Liver (tissue), 9 donors: ENCODE results near the gene PDXDC1. TPM values are rescaled to one million over a fixed set of nuclear protein-coding genes. Genes with fewer than 3 reads are reported as not detected.
A peak's percentile ranks its signal among the peaks of the same experiment; 100 is the strongest.
"Not testable (repeated sequence)": the region's sequence is repeated elsewhere in the genome, so short reads cannot be mapped to it uniquely, and the experiment has no call there.

Source experiments
- DNase-seq: peaks from one replicate; pipeline ENCODE4 v3.0.0-alpha.2; 2017; ENCODE audit warnings: low spot score
- H3K27ac ChIP-seq, 2 donors: one replicate each; pipeline ENCODE4 v1.7.0; 2013; ENCODE audit warnings: inconsistent platforms in 2 of 2, low read length in 2 of 2, control low read depth in 1 of 2, low read depth in 1 of 2, mild to moderate bottlenecking in 1 of 2
- H3K27me3 ChIP-seq, 4 donors: one replicate each; pipeline versions ENCODE4 v1.6.1 to v1.7.0; 2013; ENCODE audit warnings: low read length in 3 of 4, inconsistent platforms in 1 of 4, mild to moderate bottlenecking in 1 of 4, moderate library complexity in 1 of 4; ENCODE audit not compliant: control insufficient read depth in 4 of 4, insufficient read depth in 4 of 4
- H3K36me3 ChIP-seq, 4 donors: one replicate each; pipeline versions ENCODE4 v1.6.1 to v1.7.0; 2013; ENCODE audit warnings: low read length in 3 of 4, mild to moderate bottlenecking in 3 of 4, low read depth in 1 of 4, moderate library complexity in 1 of 4; ENCODE audit not compliant: control insufficient read depth in 4 of 4, insufficient read depth in 3 of 4
- H3K4me1 ChIP-seq, 4 donors: one replicate each; pipeline versions ENCODE4 v1.6.1 to v1.7.0; 2013; ENCODE audit warnings: low read length in 3 of 4, mild to moderate bottlenecking in 3 of 4, moderate library complexity in 1 of 4; ENCODE audit not compliant: control insufficient read depth in 4 of 4, insufficient read depth in 4 of 4
- H3K4me3 ChIP-seq, 3 donors: one replicate each; pipeline versions ENCODE4 v1.6.1 to v1.7.0; 2013; ENCODE audit warnings: low read length in 3 of 3, control low read depth in 1 of 3, low read depth in 1 of 3, mild to moderate bottlenecking in 1 of 3
- H3K9ac ChIP-seq, 2 donors: one replicate each; pipeline ENCODE4 v1.7.0; 2013; ENCODE audit warnings: low read length in 2 of 2, mild to moderate bottlenecking in 2 of 2, moderate library complexity in 2 of 2, control low read depth in 1 of 2, low read depth in 1 of 2
- H3K9me3 ChIP-seq, 4 donors: one replicate each; pipeline versions ENCODE4 v1.6.1 to v1.7.0; 2013; ENCODE audit warnings: low read length in 3 of 4; ENCODE audit not compliant: control insufficient read depth in 4 of 4
- EGR1 ChIP-seq, 2 donors: IDR thresholded peaks; 2 replicates each; pipeline ENCODE4 v1.6.1; 2016 to 2018; ENCODE audit warnings: antibody characterized with exemption in 2 of 2, low read depth in 2 of 2
- GABPA ChIP-seq, 2 donors: IDR thresholded peaks in 1 of 2; conservative IDR thresholded peaks in 1 of 2; 2 replicates each; pipeline ENCODE4 v1.6.1; 2016; ENCODE audit warnings: antibody characterized with exemption in 2 of 2, mild to moderate bottlenecking in 1 of 2, moderate library complexity in 1 of 2
- RAD21 ChIP-seq, 2 donors: IDR thresholded peaks; 2 replicates each; pipeline ENCODE4 v1.6.1; 2016; ENCODE audit warnings: antibody characterized with exemption in 2 of 2, mild to moderate bottlenecking in 2 of 2
- SP1 ChIP-seq: IDR thresholded peaks from 2 replicates; pipeline ENCODE4 v1.6.1; 2018; ENCODE audit warnings: antibody characterized with exemption, mild to moderate bottlenecking
- WGBS: extraction: QIAGEN DNeasy Blood & Tissue Kit; methylation state at CpG from one replicate; pipeline ENCODE4 v1.1.7; 2013; 5-methylcytosine and 5-hydroxymethylcytosine counted together
- polyA plus RNA-seq, 2 donors: library from polyadenylated mRNA; stranded (reverse) in 1 of 2; unstranded in 1 of 2; fragments of 200-250 nt in 1 of 2; fragments of >200 nt in 1 of 2; fragmentation: Nextera tagmentation in 1 of 2; extraction: Ambion mirVana in 1 of 2; gene quantifications; one replicate each; pipeline versions ENCODE4 v1.2.1 to v1.2.3, GENCODE V29; 2013 to 2015
- total RNA-seq, 2 donors: library from RNA; depleted of rRNA; stranded (reverse); fragments of >200 nt; gene quantifications; one replicate each; pipeline ENCODE4 v1.2.3, GENCODE V29; 2014
- TF ChIP-seq, protein P1 (sequence below): IDR thresholded peaks from 2 replicates; pipeline ENCODE4 v1.6.1; 2016; ENCODE audit warnings: antibody characterized with exemption
- donor health status: healthy.
- donor health status: healthy.
- donor health status: healthy.
- donor health status: healthy.
- donor health status: healthy.

Gene PDXDC1
- total and polyA plus RNA-seq, 4 donors: 44.7 to 165 (median 58.0) TPM

DNA sequence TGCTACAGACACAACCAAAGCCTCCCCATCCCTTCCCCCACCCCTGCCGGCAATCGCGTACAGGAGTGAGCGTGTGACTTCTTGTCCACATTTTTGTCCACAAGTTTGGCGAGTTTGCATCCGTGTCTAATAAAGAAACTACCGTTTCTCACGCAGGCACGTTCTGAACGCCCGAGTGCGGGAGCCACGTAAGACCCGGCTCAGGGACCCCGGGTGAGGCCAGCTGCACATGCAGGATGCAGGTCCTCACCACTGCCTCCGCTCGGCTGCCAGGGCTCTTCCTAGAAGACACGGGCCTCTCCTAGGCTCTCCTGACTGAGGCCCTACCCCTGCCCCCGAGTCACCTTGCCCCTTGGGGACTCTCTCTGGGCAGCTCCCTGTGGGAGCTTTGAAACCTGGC, 174.0 kb downstream of the PDXDC1 start:
- H3K4me3 ChIP-seq, H3K9ac ChIP-seq, H3K27ac ChIP-seq, DNase-seq, H3K4me1 ChIP-seq, H3K36me3 ChIP-seq, H3K27me3 ChIP-seq, H3K9me3 ChIP-seq: not testable (repeated sequence)
- whole genome bisulfite sequencing: 94% methylated on average over 19 of the region's 19 CpGs

DNA sequence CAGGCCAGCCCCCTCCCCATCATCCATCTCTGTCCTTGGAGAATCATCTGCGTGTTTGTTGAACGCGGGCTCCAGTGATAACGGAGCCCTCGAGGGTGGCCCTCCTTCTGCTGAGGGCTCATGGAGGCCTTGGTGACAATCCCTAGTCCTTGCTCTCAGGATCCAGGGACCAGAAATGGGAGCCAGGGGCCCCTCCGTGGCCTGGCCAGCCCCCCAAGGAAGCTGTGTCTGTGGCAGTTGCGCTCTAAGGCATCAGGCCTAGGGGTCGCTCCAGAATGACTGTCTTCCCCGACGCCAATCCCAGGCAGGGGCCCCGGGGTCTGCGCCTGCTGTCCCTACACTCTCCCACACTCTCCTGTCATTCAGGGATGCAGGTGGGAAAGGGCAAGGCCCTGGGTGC, 174.4 kb downstream of the PDXDC1 start:
- 96% methylated on average over 12 of the region's 12 CpGs for WGBS
- not testable (repeated sequence) for H3K27me3 ChIP-seq, H3K4me1 ChIP-seq, H3K4me3 ChIP-seq, H3K9ac ChIP-seq, H3K36me3 ChIP-seq, DNase-seq, H3K27ac ChIP-seq, H3K9me3 ChIP-seq

GRCh38 chr16:15154005-15154404, 179.2 kb downstream of the PDXDC1 start:
- peak overlapping the region in 1 of 2 donors; percentile 18 for H3K27ac ChIP-seq
- H3K27me3 ChIP-seq, H3K36me3 ChIP-seq, H3K9ac ChIP-seq, H3K4me1 ChIP-seq, DNase-seq, H3K9me3 ChIP-seq: not testable (repeated sequence)
- 0% methylated on average over 26 of the region's 48 CpGs for WGBS
- H3K4me3 ChIP-seq: peak overlapping the region in 2 of 3 donors; percentile 47 to 58

GRCh38 chr16:15154650-15155562, 180.1 kb downstream of the PDXDC1 start:
- H3K27ac ChIP-seq, H3K27me3 ChIP-seq, H3K9me3 ChIP-seq, H3K9ac ChIP-seq, H3K4me1 ChIP-seq, H3K36me3 ChIP-seq: not testable (repeated sequence)
- TF ChIP-seq, protein P1, sequence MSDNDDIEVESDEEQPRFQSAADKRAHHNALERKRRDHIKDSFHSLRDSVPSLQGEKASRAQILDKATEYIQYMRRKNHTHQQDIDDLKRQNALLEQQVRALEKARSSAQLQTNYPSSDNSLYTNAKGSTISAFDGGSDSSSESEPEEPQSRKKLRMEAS: peak; percentile 30
- TF ChIP-seq EGR1 (IDR thresholded peaks at IDR 0.05; ENCODE audit: low read depth in 2 of 2) (peak; percentile 98), SP1 (peak; percentile 71), RAD21 (IDR thresholded peaks at IDR 0.05) (peak in 1 of 2 donors; percentile 13), GABPA (IDR thresholded peaks at IDR 0.05 in 1 of 2, conservative IDR thresholded peaks at IDR 0.05 in 1 of 2) (peak in 1 of 2 donors; percentile 52)
- peak overlapping the region in 1 of 3 donors; percentile 58 for H3K4me3 ChIP-seq
- peak; percentile 82 for DNase-seq
- WGBS: under 1% methylated on average over 77 of the region's 80 CpGs

- WGBS: 92% methylated on average over 8 of the region's 8 CpGs
- not testable (repeated sequence) for H3K36me3 ChIP-seq
These were observed 182.8 kb downstream of the PDXDC1 start for GRCh38 chr16:15157644-15158043.

DNA sequence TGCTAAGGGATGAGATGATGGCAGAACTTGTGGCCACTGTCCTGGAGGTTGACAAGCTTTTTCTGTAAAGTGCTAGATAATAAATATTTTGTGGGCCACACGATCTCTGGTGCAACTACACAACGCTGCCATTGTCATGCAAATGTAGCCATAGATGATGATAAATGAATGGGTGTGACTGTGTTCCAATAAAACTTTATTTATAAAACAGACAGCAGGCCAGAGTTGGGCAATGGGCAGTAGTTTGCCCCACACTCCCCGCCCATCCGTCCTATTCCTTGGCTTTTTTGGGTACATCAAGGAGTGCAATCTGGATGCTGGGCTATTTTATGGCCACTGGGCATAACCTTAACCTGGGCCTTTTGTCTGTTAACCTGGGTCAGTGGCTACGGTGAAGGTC, 184.8 kb downstream of the PDXDC1 start:
- H3K9ac ChIP-seq, H3K4me1 ChIP-seq, H3K27ac ChIP-seq, H3K27me3 ChIP-seq, H3K9me3 ChIP-seq, H3K36me3 ChIP-seq, H3K4me3 ChIP-seq, DNase-seq: not testable (repeated sequence)
- WGBS: 94% methylated on average over 5 of the region's 5 CpGs

More at GRCh38 chr16:15157644-15158043, 182.8 kb downstream of the PDXDC1 start:
- not testable (repeated sequence) for DNase-seq, H3K9me3 ChIP-seq, H3K27ac ChIP-seq, H3K27me3 ChIP-seq, H3K9ac ChIP-seq, H3K4me3 ChIP-seq, H3K4me1 ChIP-seq

DNA sequence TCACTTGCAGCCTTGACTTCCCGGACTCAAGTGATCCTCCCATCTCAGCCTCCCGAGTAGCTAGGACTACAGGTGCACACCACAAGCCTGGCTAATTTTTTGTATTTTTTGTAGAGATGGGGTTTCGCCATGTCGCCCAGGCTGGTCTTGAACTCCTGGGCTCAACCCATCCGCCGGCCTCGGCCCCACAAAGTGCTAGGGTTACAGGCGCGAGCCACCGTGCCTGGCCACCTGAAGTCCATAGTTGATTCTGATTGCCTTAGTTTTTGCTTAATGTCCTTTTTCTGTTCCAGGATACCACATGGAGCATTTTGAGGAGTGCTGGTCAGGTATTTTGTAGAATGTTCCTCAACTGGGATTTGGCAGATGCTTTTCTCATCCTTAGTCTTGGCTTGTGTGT, 185.7 kb downstream of the PDXDC1 start:
- DNase-seq, H3K27me3 ChIP-seq, H3K9me3 ChIP-seq, H3K36me3 ChIP-seq, H3K9ac ChIP-seq, H3K4me1 ChIP-seq, H3K27ac ChIP-seq, H3K4me3 ChIP-seq: not testable (repeated sequence)
- WGBS: 94% methylated on average over 8 of the region's 10 CpGs
